Stimulated activated CD4-positive, alpha-beta T cell treated with anti-CD3 and anti-CD28 coated beads, Interleukin-4, amount 100 ng/mL, for 4 hours (primary cell): Measurements from ENCODE around the gene SELENOV.
A peak's percentile ranks its signal among the peaks of the same experiment; 100 is the strongest.
"Not testable (repeated sequence)": the region's sequence is repeated elsewhere in the genome, so short reads cannot be mapped to it uniquely, and the experiment has no call there.

Source experiments
- DNase-seq, 2 experiments: peaks; one replicate each; pipeline ENCODE4 v3.0.0-alpha.2; 2020

The SELENOV gene

DNA sequence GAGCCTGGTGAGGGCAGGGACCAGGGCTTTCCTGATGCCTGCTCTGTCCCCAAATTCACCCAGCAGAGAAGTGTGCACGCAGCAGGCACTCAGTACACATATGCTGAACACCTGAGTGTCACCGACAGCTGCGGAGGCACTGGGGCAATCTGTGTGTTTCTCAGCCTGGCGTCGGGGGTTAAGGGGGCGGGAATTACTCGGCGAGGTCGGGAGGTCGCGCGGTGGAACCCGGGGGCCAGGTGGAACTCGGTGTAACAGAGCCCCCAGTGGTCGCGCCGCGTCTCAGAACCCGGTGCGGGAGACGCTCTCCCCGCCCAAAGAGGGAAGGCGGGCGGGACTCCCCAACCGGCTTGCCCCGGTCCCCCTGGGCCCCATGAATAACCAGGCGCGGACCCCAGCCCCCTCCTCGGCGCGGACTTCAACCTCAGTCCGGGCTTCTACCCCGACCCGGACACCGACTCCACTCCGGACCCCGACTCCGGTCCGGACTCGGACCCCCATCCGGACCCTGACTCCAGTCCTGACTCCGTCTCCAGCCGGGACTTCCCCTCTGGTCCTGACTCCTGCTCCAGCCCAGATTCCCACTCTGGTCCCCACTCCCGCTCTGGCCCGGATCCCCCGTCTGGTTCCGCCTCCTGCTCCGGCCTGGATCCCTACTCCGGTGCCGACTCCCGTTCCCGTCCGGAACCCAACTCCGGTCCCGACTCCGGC, at the start of gene SELENOV:
TSS of gene SELENOV (plus strand) at position 300 of the 711 bp plus-strand sequence. CDS start at position 374, 74 bp downstream.
- peak in 1 of 2 experiments; percentile 16 for DNase-seq

- DNase-seq: no peak
Measured at GRCh38 chr19:39465956-39466747, 48.8 kb upstream of the SELENOV start.

DNA sequence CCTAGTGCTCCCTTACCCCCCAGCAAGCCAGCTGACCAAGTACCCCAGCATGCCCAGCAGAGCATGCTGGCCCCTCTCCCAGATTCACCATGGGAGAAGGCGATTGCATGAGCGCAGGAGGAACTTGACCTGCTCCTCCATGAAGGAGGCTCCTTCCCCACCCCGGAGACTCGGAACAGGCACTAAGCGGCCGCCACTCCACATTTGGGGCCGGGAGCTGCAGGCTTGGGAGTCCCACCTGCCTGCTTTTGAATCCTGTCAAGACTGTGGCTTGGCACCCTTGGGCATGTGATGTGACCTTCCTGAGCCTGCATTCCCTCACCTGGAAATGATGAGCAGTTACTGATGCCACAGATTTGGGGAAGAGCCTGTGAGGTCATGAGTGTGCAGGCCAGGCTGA, 47.0 kb upstream of the SELENOV start:
- no peak for DNase-seq

- DNase-seq: no peak
Measured at GRCh38 chr19:39469036-39469435, 45.9 kb upstream of the SELENOV start.

- no peak for DNase-seq
Measured at GRCh38 chr19:39469567-39469966, 45.4 kb upstream of the SELENOV start.

DNA sequence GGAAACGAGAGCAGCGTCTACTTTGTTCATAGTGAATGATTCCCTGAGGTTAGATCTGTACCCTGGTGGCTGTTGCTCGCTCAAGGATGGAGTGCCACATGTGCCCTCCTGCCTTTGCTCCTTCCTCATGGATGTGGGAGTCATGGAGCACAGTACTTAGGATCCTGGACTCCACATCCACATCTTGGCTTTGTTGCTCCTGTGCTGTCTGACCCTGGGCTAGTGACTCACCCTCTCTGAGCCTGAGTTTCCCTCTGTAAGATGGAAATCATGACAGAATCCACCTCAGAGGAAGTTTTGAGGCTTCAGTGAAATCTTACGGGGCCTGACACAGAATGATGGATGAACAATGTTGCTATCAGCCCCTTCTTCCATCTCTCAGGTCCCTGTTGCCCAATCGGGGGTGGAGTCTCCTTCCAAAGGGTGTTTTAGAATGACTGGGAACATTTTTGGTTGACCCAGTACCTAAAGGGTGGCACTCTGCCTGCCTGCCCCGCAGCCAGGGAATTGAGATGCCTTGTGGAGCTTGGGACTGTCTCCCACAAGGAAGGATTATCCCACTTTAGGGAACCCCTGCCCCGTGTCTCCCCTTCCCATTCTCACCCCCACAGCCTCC, 44.1 kb upstream of the SELENOV start:
- DNase-seq: no peak

- no peak for DNase-seq
Measured at GRCh38 chr19:39471756-39472536, 43.0 kb upstream of the SELENOV start.

GRCh38 chr19:39472746-39473442, 42.0 kb upstream of the SELENOV start:
- DNase-seq: no peak

GRCh38 chr19:39473443-39473960, 41.4 kb upstream of the SELENOV start:
- DNase-seq: no peak

DNA sequence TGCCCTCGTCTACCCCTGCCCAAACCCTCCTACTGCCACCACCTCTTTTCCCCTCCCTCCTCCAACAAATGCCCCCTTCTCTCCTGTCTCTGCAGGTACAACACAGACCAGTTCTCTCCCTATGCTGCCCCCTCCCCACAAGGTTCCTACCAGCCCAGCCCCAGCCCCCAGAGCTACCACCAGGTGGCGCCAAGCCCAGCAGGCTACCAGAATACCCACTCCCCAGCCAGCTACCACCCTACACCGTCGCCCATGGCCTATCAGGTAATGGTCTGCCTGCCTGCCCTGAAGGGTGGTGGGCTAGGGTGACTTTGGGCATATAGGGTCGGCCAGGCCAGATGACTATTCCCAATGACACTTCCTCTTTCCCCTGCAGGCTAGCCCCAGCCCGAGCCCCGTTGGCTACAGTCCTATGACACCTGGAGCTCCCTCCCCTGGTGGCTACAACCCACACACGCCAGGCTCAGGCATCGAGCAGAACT, 40.8 kb upstream of the SELENOV start:
- DNase-seq: peak; percentile 64 to 75

- no peak for DNase-seq
Measured at GRCh38 chr19:39475748-39476147, 39.2 kb upstream of the SELENOV start.

DNA sequence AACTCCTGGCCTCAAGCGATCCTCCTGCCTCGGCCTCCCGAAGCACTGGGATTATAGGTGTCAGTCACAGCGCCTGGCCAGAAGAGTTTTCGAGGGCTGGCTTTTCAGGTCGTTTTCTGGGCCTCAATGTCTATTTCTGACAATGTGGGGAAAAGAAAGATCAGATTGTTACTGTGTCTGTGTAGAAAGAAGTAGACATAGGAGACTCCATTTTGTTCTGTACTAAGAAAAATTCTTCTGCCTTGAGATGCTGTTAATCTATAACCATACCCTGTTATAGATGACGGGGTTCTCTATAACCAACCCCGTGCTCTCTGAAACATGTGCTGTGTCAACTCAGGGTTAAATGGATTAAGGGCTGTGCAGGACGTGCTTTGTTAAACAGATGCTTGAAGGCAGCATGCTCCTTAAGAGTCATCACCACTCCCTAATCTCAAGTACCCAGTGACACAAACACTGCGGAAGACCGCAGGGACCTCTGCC, 35.6 kb upstream of the SELENOV start:
- not testable (repeated sequence) for DNase-seq

DNA sequence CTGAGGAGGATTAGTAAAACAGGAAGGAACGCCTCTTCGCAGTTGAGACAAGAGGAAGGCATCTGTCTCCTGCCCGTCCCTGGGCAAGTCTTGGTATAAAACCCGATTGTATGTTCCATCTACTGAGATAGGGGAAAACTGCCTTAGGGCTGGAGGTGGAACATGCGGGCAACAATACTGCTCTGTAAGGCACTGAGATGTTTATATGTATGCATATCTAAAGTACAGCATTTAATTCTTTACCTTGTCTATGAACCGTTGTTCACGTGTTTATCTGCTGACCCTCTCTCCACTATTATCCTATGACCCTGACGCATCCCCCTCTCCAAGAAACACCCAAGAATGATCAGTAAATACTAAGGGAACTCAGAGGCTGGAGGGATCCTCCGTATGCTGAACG, 35.0 kb upstream of the SELENOV start:
- DNase-seq: no peak

DNA sequence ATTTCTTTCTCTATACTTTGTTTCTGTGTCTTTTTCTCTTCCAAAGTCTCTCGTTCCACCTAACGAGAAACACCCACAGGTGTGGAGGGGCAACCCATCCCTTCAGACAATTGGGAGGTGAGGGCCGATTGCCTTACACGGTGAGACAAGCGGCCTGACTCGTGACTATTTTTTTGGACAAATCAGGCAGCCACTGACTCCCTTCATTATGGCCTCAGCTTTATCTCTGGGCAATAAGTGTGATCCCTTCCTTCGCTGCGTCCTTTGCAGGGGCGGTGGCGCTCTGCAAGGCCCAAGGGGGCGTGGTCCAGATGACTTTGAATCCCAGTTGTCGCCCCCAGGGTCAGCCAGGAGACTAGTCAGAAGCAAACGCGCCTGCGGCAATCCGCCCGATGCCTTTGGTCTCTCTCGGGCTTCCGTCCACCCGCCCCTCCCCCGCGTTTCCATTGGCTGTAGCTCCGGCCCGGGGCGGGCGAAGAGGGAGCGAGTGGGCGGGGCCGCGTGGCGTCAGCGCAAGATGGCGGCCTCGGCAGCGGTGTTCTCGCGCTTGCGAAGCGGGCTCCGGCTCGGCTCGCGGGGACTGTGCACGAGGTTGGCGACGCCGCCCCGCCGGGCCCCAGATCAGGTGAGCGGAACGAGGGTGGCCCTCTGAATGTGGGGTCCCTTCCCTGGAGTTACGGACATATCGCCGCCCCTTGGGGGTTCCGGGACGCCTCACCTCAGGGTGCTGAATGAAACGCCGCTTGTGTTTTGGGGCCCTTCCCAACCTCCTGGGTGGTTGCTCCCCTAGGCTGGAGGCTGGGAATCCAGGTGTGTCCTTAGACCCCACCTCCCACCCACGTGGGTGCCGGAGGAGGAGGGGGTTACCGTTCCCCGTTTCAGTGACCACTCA, 34.4 kb upstream of the SELENOV start, which contains the start of gene TIMM50:
TSS of gene TIMM50 (plus strand) at position 502 of the 892 bp plus-strand sequence. CDS start at position 518, 16 bp downstream.
- peak; percentile 95 to 99 for DNase-seq

- no peak for DNase-seq
Measured at GRCh38 chr19:39481229-39481545, 33.8 kb upstream of the SELENOV start.

DNA sequence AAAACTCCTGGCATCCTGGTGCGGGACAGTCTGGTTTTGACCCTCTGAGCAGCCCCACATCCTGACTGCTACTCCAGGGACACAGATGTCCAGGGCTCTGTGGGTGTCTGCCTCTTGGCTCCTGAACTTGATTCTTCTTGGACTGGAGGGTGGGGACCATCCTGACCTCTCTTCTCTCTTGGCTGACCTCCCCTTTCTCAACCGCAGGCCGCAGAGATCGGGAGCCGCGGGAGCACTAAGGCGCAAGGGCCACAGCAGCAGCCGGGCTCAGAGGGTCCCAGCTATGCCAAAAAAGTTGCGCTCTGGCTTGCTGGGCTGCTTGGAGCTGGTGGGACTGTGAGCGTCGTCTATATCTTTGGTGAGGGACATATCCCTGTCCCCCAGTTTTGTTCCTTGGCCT, 33.3 kb upstream of the SELENOV start:
- no peak for DNase-seq

DNA sequence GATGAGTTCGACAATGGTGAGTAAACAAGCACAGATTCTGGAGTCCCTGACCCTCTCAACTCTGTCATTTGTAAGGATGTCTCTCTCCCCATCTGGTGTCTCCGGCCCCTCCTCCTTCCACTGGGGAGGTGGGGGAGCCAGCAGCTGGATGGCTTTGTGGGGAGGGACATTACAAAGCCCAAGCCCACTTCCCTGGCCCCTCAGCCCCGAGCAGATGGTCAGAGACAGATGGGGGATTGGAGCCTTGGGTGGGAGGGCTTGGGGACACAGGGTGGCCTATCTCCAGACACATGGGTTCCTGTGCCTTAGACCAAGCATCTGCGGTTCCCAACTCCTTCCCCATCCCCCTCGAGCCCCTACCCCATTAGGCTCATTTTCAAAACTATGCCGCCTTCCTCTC, 31.8 kb upstream of the SELENOV start:
- DNase-seq: no peak

DNA sequence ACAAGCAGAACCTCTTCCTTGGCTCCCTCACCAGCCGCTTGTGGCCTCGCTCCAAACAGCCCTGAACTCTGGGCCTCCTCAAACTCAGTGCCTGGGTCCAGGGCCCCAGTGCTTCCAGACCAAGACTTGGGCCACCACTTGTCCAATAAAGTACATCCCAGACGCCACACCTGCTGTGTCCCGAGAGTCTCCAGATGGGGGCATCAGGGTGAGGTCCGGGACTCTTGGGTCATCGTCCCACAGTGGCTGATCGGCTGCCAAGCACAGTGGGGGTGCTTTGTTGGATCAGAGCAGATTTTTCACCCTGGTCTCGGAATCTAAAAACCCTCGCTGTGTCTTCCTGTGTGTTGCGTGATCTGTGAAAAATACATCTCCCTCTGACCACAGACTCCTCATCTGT, 25.2 kb upstream of the SELENOV start:
- DNase-seq: no peak

DNA sequence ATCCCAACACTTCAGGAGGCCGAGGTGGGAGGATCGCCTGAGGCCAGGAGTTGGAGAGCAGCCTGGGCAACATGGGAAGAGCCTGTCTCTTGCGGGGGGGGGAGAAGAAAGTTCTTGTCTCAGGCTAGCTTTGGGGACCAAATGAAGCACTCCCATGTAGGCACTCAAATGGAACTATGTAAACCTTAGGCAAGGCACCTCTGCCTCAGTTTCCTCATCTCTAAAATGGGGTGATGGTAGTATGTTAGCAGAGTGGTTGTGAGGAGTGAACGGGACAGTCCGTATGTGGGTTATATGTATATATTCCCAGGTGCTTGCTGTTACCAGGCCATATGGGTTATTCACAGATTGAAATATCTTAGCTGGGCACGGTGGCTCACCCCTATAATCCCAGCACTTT, 22.7 kb upstream of the SELENOV start:
- DNase-seq: no peak

DNA sequence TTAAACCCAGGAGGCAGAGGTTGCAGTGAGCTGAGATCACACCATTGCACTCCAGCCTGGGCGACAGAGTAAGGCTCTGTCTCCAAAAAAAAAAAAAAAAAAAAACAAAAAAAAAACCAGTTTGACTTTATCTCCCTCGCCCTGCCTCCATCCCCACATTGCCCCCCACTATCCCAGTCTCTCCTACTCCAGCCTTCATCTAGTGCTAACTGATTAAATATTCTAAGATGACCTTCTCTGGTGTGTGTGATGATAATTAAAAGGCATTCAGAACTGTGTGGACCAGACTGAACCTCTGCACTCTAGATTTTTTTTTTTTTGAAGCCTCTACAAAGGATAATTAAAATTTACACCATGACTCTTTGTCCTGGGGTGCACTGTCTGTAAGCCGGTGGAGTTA, 22.2 kb upstream of the SELENOV start:
- no peak for DNase-seq

GRCh38 chr19:39494661-39495060, 20.3 kb upstream of the SELENOV start:
- DNase-seq: no peak
